ENCODE measurements around the gene NAA25.

- no peak for TF ChIP-seq POLR2AphosphoS5 (IDR thresholded peaks at IDR 0.05)
- TF ChIP-seq CTCF (IDR thresholded peaks at IDR 0.05; ENCODE audit: poor library complexity, severe bottlenecking), result no peak
- no peak for TF ChIP-seq TAF1 (IDR thresholded peaks at IDR 0.05; ENCODE audit: low read depth)
- no peak for TF ChIP-seq SMC3 (conservative IDR thresholded peaks at IDR 0.05; ENCODE audit: poor library complexity)
- TF ChIP-seq EP300 (conservative IDR thresholded peaks at IDR 0.05; ENCODE audit: poor library complexity, severe bottlenecking), result no peak
- TF ChIP-seq EZH2 (IDR thresholded peaks at IDR 0.05; ENCODE audit: borderline replicate concordance, insufficient read depth, low read length, poor library complexity, severe bottlenecking), result no peak
- no peak for TF ChIP-seq RAD21 (conservative IDR thresholded peaks at IDR 0.05)
Measured at GRCh38 chr12:112117685-112118084, 9.1 kb upstream of the NAA25 start.
